Neural cell (in vitro differentiated cells): ENCODE measurements around the gene PRLH. TPM values are rescaled to one million over a fixed set of nuclear protein-coding genes. Genes with fewer than 3 reads are reported as not detected.

ENCODE experiments used
- H2AFZ ChIP-seq: fragments of 200-600, 300-800 bp; sonication (generic), shearing (Covaris generic); 2 replicates; pipeline ENCODE4 v1.6.0; 2014; ENCODE audit warnings: low read depth, mild to moderate bottlenecking, antibody characterized with exemption, low read length, moderate library complexity
- H3F3A ChIP-seq: fragments of 200-600 bp; shearing (Covaris generic); 2 replicates; pipeline ENCODE4 v1.6.1; 2016; ENCODE audit warnings: mild to moderate bottlenecking, moderate library complexity, mixed read lengths, antibody characterized with exemption, low read length; ENCODE audit not compliant: insufficient read depth, poor library complexity, severe bottlenecking
- H3K27ac ChIP-seq: fragments of 200-600, 300-800 bp; sonication (generic), shearing (Covaris generic); 2 replicates; pipeline ENCODE4 v1.5.1; 2014; ENCODE audit warnings: mild to moderate bottlenecking, low read length, moderate library complexity
- H3K27me3 ChIP-seq: fragments of 300-800, 200-600 bp; sonication (generic), shearing (Covaris generic); 2 replicates; pipeline ENCODE4 v1.6.0; 2014; ENCODE audit warnings: mild to moderate bottlenecking, low read depth, low read length, moderate library complexity; ENCODE audit not compliant: insufficient read depth
- H3K36me3 ChIP-seq: fragments of 300-800, 200-600 bp; sonication (generic), shearing (Covaris generic); 2 replicates; pipeline ENCODE4 v1.5.1; 2014; ENCODE audit warnings: mild to moderate bottlenecking, antibody characterized with exemption, low read length, moderate library complexity; ENCODE audit not compliant: insufficient read depth
- H3K4me2 ChIP-seq: fragments of 300-800, 200-600 bp; sonication (generic), shearing (Covaris generic); 2 replicates; pipeline ENCODE4 v1.6.0; 2014; ENCODE audit warnings: mild to moderate bottlenecking, low read length
- H3K4me3 ChIP-seq: fragments of 300-800, 200-600 bp; sonication (generic), shearing (Covaris generic); 2 replicates; pipeline ENCODE4 v1.5.1; 2014; ENCODE audit warnings: mild to moderate bottlenecking, low read length, moderate library complexity
- H3K79me2 ChIP-seq: fragments of 200-600 bp; shearing (Covaris generic); replicated peaks from 2 replicates; pipeline ENCODE4 v1.6.0; 2014; ENCODE audit warnings: mild to moderate bottlenecking, low read length, moderate library complexity; ENCODE audit not compliant: insufficient read depth
- H3K9ac ChIP-seq: fragments of 300-800, 200-600 bp; sonication (generic), shearing (Covaris generic); 2 replicates; pipeline ENCODE4 v1.6.1; 2016; ENCODE audit warnings: mild to moderate bottlenecking, low read length, mixed read lengths
- H3K9me2 ChIP-seq: fragments of 200-600 bp; shearing (Covaris generic); 2 replicates; pipeline ENCODE4 v1.6.1; 2016; ENCODE audit warnings: mild to moderate bottlenecking, low read length, mixed read lengths; ENCODE audit not compliant: insufficient read depth
- H3K9me3 ChIP-seq: fragments of 200-600, 300-800 bp; sonication (generic), shearing (Covaris generic); 2 replicates; pipeline ENCODE4 v1.6.1; 2016; ENCODE audit warnings: mild to moderate bottlenecking, mixed run types, low read length, moderate library complexity, mixed read lengths
- H4K20me1 ChIP-seq: fragments of 200-600 bp; shearing (Covaris generic); 2 replicates; pipeline ENCODE4 v1.6.1; 2016; ENCODE audit warnings: mild to moderate bottlenecking, mixed run types; ENCODE audit not compliant: insufficient read depth
- EP300 ChIP-seq: fragments of 450-650 bp; conservative IDR thresholded peaks from 2 replicates; pipeline ENCODE4 v1.6.1; 2014; ENCODE audit warnings: antibody characterized with exemption, mild to moderate bottlenecking, moderate library complexity; ENCODE audit not compliant: poor library complexity, severe bottlenecking
- EZH2 ChIP-seq: fragments of 200-600, 300-800 bp; shearing (Covaris generic), sonication (generic); IDR thresholded peaks from 2 replicates; pipeline ENCODE4 v1.6.1; 2014; ENCODE audit warnings: antibody characterized with exemption, low read length, borderline replicate concordance, mild to moderate bottlenecking; ENCODE audit not compliant: insufficient read depth, poor library complexity, severe bottlenecking
- MXI1 ChIP-seq: fragments of 450-650 bp; conservative IDR thresholded peaks from 2 replicates; pipeline ENCODE4 v1.6.1; 2014; ENCODE audit warnings: antibody characterized with exemption, mild to moderate bottlenecking; ENCODE audit not compliant: poor library complexity, severe bottlenecking
- POLR2AphosphoS5 ChIP-seq: IDR thresholded peaks from 2 replicates; pipeline ENCODE4 v1.6.1; 2012
- RAD21 ChIP-seq: fragments of 450-650 bp; conservative IDR thresholded peaks from 2 replicates; pipeline ENCODE4 v1.6.1; 2014; ENCODE audit warnings: antibody characterized with exemption, mild to moderate bottlenecking, moderate library complexity
- SMC3 ChIP-seq: fragments of 450-650 bp; conservative IDR thresholded peaks from 2 replicates; pipeline ENCODE4 v1.6.1; 2014; ENCODE audit warnings: antibody characterized with exemption, mild to moderate bottlenecking, moderate library complexity; ENCODE audit not compliant: poor library complexity
- TAF1 ChIP-seq: IDR thresholded peaks from 2 replicates; pipeline ENCODE4 v1.6.1; 2012; ENCODE audit warnings: low read depth
- polyA plus RNA-seq: library from polyadenylated mRNA; depleted of rRNA; stranded (reverse); fragments of >200 nt; gene quantifications from 2 replicates; pipeline ENCODE4 v1.2.3, GENCODE V29; 2014
- TF ChIP-seq, protein P1 (sequence below): fragments of 450-650 bp; IDR thresholded peaks from 2 replicates; pipeline ENCODE4 v1.5.1; 2014; ENCODE audit warnings: antibody characterized with exemption, mild to moderate bottlenecking, moderate library complexity; ENCODE audit not compliant: poor library complexity, severe bottlenecking
- TF ChIP-seq, protein P2 (sequence below): IDR thresholded peaks from 2 replicates; pipeline ENCODE4 v1.6.1; 2012; ENCODE audit warnings: borderline replicate concordance

The PRLH gene
- polyA plus RNA-seq, 1 donor from 2014 or later, result not detected

- Histone ChIP-seq H3K9me2 (no peaks in the 10 kb centered on the region), H2AFZ (no peak overlapping the region), H3K4me2 (no peak overlapping the region), H3K9me3 (no peaks in the 10 kb centered on the region), H3K27me3 (no peaks in the 10 kb centered on the region), H3K36me3 (no peaks in the 10 kb centered on the region), H3K79me2 (no peaks in the 10 kb centered on the region), H3F3A (no peaks in the 10 kb centered on the region), H4K20me1 (no peaks in the 10 kb centered on the region), H3K9ac (no peak overlapping the region), H3K4me3 (no peak overlapping the region), H3K27ac (no peak overlapping the region)
- TF ChIP-seq, protein P1, sequence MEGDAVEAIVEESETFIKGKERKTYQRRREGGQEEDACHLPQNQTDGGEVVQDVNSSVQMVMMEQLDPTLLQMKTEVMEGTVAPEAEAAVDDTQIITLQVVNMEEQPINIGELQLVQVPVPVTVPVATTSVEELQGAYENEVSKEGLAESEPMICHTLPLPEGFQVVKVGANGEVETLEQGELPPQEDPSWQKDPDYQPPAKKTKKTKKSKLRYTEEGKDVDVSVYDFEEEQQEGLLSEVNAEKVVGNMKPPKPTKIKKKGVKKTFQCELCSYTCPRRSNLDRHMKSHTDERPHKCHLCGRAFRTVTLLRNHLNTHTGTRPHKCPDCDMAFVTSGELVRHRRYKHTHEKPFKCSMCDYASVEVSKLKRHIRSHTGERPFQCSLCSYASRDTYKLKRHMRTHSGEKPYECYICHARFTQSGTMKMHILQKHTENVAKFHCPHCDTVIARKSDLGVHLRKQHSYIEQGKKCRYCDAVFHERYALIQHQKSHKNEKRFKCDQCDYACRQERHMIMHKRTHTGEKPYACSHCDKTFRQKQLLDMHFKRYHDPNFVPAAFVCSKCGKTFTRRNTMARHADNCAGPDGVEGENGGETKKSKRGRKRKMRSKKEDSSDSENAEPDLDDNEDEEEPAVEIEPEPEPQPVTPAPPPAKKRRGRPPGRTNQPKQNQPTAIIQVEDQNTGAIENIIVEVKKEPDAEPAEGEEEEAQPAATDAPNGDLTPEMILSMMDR, result no peak
- TF ChIP-seq EP300 (no peak), POLR2AphosphoS5 (no peak)
Measured at GRCh38 chr2:237538001-237538720, 28.2 kb upstream of the PRLH start.

DNA sequence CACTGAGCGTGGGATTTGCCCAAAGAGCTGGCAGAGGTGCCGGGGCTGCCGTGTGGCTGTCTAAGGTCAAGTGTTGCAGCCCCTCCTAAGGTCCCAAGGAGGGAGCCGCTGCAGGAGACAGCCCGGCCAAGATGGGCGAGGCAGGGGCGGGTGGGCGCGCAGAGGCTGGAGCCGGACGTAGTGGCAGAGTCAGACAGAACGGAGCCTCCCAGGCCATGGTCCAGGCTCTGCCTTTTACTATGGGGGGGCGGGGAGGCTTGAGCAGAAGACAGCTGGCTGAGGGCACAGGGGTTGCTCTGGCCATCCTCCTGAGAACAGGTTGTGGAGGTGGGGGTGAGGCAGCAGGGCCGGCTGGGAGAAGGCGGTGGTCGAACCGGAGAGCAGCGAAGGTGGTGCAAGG, 27.5 kb upstream of the PRLH start:
- H3K27ac ChIP-seq, result no peak overlapping the region
- no peak for TF ChIP-seq EZH2
- no peak for TF ChIP-seq POLR2AphosphoS5
- no peak for TF ChIP-seq EP300
- no peak for TF ChIP-seq MXI1
- TF ChIP-seq RAD21, result no peak
- no peak for TF ChIP-seq TAF1
- TF ChIP-seq, protein P2, sequence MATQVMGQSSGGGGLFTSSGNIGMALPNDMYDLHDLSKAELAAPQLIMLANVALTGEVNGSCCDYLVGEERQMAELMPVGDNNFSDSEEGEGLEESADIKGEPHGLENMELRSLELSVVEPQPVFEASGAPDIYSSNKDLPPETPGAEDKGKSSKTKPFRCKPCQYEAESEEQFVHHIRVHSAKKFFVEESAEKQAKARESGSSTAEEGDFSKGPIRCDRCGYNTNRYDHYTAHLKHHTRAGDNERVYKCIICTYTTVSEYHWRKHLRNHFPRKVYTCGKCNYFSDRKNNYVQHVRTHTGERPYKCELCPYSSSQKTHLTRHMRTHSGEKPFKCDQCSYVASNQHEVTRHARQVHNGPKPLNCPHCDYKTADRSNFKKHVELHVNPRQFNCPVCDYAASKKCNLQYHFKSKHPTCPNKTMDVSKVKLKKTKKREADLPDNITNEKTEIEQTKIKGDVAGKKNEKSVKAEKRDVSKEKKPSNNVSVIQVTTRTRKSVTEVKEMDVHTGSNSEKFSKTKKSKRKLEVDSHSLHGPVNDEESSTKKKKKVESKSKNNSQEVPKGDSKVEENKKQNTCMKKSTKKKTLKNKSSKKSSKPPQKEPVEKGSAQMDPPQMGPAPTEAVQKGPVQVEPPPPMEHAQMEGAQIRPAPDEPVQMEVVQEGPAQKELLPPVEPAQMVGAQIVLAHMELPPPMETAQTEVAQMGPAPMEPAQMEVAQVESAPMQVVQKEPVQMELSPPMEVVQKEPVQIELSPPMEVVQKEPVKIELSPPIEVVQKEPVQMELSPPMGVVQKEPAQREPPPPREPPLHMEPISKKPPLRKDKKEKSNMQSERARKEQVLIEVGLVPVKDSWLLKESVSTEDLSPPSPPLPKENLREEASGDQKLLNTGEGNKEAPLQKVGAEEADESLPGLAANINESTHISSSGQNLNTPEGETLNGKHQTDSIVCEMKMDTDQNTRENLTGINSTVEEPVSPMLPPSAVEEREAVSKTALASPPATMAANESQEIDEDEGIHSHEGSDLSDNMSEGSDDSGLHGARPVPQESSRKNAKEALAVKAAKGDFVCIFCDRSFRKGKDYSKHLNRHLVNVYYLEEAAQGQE, result no peak
- TF ChIP-seq SMC3, result no peak
- TF ChIP-seq, protein P1, result no peak
- no peak overlapping the region for H2AFZ ChIP-seq
- no peaks in the 10 kb centered on the region for H3F3A ChIP-seq
- H3K4me2 ChIP-seq, result no peak overlapping the region
- H3K36me3 ChIP-seq, result no peaks in the 10 kb centered on the region
- H3K9me2 ChIP-seq, result no peaks in the 10 kb centered on the region
- H3K9me3 ChIP-seq, result no peaks in the 10 kb centered on the region
- H3K27me3 ChIP-seq, result no peaks in the 10 kb centered on the region
- H4K20me1 ChIP-seq, result no peaks in the 10 kb centered on the region
- H3K4me3 ChIP-seq, result no peak overlapping the region
- no peak overlapping the region for H3K9ac ChIP-seq
- no peaks in the 10 kb centered on the region for H3K79me2 ChIP-seq
